Cerebellar cortex (tissue), 1 donor: Measurements from ENCODE around the gene POTEI.
"Not testable (repeated sequence)": the region's sequence is repeated elsewhere in the genome, so short reads cannot be mapped to it uniquely, and the experiment has no call there.

Experiments
- DNase-seq: peaks from one replicate; pipeline ENCODE4 v3.0.0-alpha.2; 2015; ENCODE audit warnings: low spot score

Gene POTEI

GRCh38 chr2:130455413-130455812 lies 53.7 kb downstream of the POTEI start:
- not testable (repeated sequence) for DNase-seq

DNA sequence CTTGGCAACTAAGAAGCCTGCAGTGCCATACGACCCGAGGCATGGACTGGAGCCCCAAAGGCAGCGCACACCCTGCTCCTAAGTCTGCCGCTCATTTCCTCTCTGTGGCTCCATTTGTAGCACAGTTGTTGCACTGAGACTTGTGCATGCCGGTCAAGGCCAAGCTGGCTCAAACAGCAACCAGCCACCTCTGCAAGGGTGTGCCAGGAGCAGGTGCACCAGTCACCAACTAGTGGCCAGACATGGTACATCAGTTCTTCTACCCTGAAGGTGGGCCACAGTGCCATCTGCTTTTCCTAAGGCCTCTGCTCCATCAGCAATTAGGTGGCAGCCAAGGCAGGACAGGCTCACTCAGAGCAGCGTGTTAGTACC lies 54.4 kb downstream of the POTEI start:
- not testable (repeated sequence) for DNase-seq

DNA sequence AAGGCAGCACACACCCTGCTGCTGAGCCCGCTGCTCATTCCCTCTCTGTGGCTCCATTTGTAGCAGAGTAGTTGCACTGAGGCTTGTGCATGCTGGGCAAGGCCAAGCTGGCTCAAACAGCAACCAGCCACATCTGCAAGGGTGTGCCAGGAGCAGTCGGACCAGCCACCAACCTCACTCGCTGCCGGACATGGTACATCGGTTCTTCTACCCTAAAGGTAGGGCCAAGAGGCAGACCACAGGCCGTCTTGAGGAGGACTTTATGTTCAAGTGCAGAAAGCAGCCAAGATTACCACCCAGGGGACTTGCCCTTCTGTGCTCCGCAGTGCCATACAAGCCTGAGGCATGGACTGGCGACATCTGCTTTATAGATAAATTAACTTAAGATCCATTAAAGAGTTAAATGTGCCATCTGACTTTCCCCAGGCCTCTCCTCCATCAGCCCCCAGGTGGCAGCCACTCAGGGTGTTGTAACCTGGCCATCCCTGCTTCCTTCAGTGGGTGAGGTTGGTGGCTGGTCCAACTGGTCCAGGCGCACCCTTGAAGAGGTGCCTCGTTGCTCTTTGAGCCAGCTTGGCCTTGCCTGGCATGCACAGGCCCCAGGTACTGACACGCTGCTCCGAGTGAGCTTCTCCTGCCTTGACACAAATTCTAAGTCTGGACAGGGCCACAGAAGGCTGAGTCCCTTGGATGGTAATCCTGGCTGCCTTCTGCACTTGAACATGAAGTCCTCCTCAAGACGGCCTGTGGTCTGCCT lies 55.0 kb downstream of the POTEI start:
- DNase-seq = not testable (repeated sequence)

GRCh38 chr2:130452897-130453296 lies 56.2 kb downstream of the POTEI start:
- not testable (repeated sequence) for DNase-seq

- not testable (repeated sequence) for DNase-seq
Measured at GRCh38 chr2:130451823-130452222, 57.3 kb downstream of the POTEI start.

- DNase-seq = not testable (repeated sequence)
Measured at GRCh38 chr2:130451278-130451677, 57.9 kb downstream of the POTEI start.

DNA sequence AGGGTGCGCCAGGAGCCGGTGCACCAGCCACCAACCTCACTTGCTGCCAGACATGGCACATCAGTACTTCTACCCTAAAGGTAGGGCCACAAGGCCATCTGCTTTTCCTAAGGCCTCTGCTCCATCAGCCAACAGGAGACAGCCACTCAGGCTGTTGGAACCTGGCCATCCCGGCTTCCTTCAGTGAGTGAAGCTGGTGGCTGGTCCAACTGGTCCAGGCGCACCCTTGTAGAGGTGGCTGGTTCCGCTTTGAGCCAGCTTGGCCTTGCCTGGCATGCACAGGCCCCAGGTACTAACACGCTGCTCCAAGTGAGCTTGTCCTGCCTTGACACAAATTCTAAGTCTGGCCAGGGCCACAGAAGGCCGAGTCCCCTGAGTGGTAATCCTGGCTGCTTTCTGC lies 58.8 kb downstream of the POTEI start:
- DNase-seq = not testable (repeated sequence)

DNA sequence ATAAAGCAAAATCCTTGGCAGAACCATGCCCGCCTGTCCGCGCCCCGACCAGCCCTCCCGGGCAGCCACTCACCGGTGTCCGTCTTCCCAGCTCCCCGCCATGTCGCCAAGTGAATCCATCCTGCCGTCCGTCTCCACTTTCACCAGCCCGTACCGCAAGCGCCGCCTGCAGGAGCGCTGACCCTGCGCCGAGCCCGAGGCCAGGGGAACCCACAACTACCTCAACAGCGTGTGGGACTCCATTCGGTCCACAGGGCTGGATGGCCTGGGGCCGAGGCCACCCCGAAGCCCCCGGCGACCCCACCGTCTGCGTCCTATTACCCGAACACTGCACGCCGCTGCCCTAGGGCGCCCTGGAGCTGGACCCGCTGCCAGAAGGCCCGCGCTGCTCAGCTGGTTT lies 81.5 kb downstream of the POTEI start:
- DNase-seq = peak; percentile 22

DNA sequence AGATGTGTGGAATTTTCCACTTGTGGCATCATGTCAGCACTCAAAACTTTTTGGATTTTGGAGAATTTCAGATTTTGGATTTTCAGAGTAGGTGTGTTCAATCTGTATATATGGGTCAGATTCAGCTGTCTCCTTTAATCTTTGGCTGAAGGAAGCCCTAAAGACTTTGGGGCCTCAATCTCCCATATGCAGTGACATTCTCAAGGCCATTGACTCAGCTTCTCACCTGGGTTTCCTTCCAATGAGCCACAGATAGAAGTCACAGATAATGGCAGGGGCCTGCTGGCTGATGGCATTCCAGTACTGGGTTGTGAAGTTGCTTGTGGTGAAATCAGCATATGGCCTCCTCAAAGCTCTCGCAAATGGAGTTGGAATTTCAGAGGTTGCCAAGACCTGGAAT lies 90.3 kb downstream of the POTEI start:
- DNase-seq = not testable (repeated sequence)

- DNase-seq = not testable (repeated sequence)
Measured at GRCh38 chr2:130416693-130417092, 92.4 kb downstream of the POTEI start.
